GM18907 (cell line): ENCODE data around the gene HLTF.
"Not testable (repeated sequence)": the region's sequence is repeated elsewhere in the genome, so short reads cannot be mapped to it uniquely, and the experiment has no call there.

Source experiments
- ATAC-seq: cut with Tn5 transposase; IDR thresholded peaks from one replicate; pipeline ENCODE4 v1.9.1; 2021; ENCODE audit warnings: mild to moderate bottlenecking, moderate library complexity; ENCODE audit not compliant: unreplicated experiment

Gene HLTF

GRCh38 chr3:149086232-149086988, at the start of gene HLTF:
Gene HLTF (minus strand): TSS chr3:149086533. CDS start chr3:149086336, 197 bp downstream.
- peak; percentile 99 for ATAC-seq

DNA sequence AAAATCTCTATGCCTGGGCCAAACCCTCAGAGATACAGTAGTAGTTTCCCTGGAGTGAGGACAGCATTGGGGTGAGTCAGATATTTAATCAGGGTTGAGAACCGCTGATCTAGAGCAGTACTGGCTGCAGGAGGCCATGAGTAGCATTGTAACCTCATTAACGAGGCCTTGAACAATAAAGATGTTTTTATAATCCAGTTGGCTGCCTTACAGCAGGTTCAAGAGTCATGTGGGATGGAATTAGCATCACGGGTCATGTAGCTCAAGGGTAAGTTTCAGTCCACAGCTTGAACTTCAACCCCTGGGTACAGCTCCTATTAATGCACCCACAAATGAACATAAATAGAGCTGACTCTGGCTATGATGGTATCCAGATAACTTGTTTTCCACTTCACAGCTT, 48.2 kb upstream of the HLTF start:
- ATAC-seq = no peak

GRCh38 chr3:149131589-149131988, 45.3 kb upstream of the HLTF start:
- no peak for ATAC-seq

DNA sequence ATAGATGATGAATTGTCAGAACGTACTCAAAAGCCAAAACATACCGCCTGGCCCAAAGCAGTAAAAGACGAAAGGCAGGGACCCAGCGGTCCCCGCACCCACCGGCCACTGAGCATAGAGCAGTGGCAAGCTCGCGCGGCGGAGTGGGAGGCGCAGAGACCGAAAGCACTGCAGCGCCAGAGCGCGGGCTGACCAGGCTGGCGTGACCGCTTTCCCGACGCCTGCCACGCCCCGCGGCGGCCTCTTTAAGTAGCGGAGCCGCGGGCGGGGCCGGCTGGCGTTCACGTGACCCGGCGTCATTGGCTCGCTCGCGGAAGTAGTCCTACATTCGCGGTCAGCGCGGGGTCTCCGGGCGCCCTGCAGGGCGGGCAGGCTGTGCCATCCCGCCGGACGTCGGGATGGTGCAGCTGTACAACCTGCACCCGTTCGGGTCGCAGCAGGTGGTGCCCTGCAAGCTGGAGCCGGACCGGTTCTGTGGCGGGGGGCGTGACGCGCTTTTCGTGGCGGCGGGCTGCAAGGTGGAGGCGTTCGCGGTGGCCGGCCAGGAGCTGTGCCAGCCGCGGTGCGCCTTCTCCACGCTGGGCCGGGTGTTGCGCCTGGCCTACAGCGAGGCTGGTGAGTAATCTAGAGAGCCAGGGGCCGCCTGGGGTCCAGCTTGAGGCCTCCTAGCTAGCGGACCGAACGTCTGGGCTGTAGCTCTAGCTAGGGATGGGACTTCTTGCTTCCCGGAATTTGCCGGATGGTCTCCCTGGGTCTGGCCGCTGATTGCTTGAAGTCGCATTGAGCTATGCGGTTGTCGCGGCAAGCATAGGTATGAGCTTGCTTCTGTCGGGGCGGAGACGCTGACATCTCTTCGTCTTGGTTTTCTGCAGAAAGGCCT, 43.2 kb upstream of the HLTF start, which contains the start of gene HPS3:
Gene HPS3, plus strand, starts transcription at position 313 of the 880 bp plus-strand sequence. Its CDS starts 86 bp downstream, at position 399.
- peak; percentile 93 for ATAC-seq

DNA sequence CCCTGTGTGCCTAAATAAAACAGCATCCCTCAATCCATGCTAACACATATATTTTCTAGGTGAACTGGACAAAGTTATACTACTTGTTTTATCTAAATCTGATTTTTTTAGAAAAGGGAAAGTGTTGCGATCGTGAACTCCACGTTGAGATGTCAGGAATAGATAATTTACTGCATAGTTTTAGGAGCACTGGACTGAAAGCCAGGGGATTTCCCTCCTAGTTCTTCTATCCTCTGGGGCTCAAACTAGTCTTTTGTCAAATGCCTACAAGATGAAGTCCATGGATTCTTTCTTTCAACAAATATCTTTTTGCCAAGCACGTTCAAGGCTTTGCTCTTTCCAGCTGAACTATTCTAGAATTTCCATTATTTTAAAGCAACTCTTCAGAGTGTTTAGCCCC, 42.5 kb upstream of the HLTF start:
- ATAC-seq = peak; percentile 3

GRCh38 chr3:149122721-149123578, 36.6 kb upstream of the HLTF start:
- ATAC-seq = no peak

DNA sequence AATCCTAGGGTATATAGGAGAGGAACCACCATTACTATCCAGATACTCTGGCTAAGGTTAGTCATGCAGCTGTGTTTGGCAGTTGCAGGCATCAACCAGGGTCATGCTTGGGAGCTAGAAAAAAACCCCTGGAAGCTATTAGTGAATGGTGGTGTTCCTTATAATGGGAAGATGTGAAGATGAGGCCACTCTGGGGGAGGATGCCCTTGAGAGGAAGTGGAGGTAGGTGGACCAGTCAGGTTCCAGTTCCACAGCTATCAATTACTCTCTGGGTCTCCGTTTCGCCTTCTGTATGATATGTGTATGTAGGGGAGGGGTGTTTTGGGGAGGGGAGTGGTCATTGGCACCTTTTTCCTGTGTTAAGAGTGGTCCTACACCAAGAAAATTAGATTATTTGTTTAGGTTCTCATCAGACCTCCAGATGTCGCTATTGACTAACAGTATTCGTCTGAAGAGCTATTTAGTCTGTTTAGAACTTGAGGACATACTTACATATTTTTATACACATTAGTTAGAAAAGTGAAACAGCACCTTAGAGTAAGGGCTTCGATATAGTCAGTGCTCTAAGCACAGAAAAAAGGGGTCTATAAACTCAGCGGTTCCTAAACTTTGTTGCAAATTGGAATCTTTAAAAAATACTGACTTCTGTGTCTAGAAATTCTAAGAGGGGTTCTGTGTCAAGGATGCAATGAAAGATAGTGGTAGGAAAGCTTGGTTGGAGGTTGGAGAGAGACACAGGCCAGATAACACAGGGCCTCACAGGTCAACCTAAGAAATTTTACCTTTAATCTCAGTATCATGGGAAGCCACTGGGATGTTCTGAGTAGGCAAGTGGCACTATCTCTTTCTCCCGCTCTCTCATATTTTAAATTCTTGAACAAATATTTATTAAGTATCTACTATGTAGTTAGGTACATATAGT, 34.0 kb upstream of the HLTF start:
- ATAC-seq = peak; percentile 78

- no peak for ATAC-seq
Observed at GRCh38 chr3:149119466-149119865, 33.1 kb upstream of the HLTF start.

DNA sequence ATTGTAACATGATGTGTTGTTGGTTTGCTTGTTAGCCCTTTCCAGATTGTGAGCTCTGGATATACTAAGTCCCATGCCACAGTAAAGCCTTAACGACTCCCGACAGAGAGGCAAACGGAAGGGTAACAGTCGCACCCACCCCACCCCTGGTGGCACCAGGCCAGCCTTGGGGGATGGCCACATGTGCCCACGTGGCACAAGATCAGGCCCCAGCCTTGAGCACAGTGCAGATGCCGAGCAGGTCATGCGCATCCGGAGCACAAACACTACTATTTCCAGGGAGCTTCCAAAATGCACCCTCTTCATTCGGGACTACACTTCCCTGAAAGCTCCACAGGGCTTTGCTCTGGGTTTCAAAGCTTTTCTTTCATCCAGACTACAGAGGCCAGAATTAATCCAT, 32.4 kb upstream of the HLTF start:
- no peak for ATAC-seq

DNA sequence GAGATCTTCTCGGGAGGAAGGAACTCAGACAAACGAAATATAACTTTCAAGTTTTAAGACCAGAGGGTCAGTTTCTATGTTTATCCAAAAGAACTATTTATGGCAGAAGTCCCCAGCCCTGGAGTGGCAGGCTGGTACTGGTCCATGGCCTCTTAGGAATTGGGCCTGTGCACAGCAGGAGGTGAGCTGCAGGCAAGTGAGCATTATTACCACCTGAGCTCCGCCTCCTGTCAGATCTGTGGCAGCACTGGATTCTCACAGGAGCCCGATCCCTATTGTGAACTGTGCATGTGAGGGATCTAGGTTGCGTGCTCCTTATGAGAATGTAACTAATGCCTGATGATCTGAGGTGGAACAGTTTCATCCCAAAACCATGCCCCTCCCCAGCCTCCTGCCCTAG, 28.8 kb upstream of the HLTF start:
- no peak for ATAC-seq

GRCh38 chr3:149114458-149114857, 28.1 kb upstream of the HLTF start:
- ATAC-seq = no peak

- no peak for ATAC-seq
Observed at GRCh38 chr3:149104484-149104883, 18.2 kb upstream of the HLTF start.

DNA sequence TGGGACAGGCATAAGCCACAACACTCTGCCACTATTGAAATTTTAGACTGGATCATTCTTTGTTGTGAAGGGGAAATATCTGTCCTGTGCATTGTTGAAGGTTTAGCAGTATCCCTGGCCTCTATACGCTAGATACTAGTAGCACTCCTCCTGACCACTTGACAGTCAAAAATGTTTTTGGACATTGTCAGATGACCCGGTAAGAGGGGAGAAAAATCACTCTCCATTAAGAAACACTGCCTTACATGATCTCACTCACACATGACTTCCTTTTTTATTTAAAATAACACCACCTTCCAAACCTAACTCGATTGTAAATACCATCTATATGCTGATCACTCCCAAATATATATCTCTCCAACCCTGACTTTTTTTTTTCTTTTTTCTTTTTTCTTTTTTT, 15.3 kb upstream of the HLTF start:
- ATAC-seq = no peak

- no peak for ATAC-seq
Observed at GRCh38 chr3:149101154-149101553, 14.8 kb upstream of the HLTF start.

GRCh38 chr3:149097987-149098386, 11.7 kb upstream of the HLTF start:
- ATAC-seq = not testable (repeated sequence)

GRCh38 chr3:149095487-149095886, 9.2 kb upstream of the HLTF start:
- ATAC-seq = peak; percentile 79

GRCh38 chr3:149091983-149092382, 5.7 kb upstream of the HLTF start:
- no peak for ATAC-seq

- no peak for ATAC-seq
Observed at GRCh38 chr3:149090907-149091306, 4.6 kb upstream of the HLTF start.

DNA sequence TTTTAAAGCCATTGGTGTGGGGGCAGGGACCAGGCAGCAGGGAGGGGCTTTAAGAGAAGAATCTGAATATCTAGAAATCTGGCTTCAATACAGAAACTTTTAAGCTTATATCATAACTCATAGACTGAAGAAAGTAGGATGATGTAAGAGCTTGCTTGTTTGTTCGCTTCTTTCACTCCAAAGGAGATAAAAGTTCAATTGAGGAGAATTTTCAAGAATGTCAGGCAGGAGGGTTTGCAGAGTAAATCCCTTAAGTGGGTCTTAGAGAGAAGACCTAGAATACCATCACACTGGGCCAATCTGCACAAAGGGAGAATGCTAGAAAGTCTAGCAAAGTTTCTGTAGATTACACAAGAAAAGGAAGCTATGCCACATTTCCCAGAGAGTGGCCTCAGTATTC, 4.1 kb upstream of the HLTF start:
- no peak for ATAC-seq

DNA sequence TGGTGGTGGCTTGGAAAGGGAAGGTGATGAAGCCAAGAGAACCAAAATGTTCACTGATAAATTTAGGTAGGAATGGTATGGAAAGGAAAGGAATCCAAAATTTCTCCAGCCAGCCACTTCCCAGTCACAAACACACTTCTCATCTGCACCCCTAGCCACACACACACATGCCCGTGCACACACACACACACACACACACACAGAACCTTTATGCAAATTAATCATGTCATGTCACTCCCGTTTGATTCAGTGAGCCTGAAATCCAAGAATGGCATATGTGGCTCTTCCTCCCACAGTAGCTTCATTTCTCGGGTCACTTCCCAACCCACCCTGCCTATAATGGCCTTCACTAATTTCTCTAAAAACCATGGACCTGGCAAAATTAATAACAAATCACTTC, 3.1 kb upstream of the HLTF start:
- no peak for ATAC-seq
